AG04449 (cell line): ENCODE data around the gene PIK3IP1.
"Not testable (repeated sequence)": the region's sequence is repeated elsewhere in the genome, so short reads cannot be mapped to it uniquely, and the experiment has no call there.

ENCODE experiments used
- CTCF ChIA-PET: fragments of 350-600 bp; formaldehyde crosslinking; extraction: SDS; loops from one replicate; lab custom pipeline; 2021; ENCODE audit warnings: antibody characterized with exemption; lab: Yijun Ruan, JAX
- POLR2A ChIA-PET: fragments of 400-600, 350-600 bp; formaldehyde crosslinking; extraction: SDS; loops from one replicate; lab custom pipeline; 2020; ENCODE audit warnings: antibody characterized with exemption, inconsistent platforms; lab: Yijun Ruan, JAX
- DNase-seq: peaks from one replicate; pipeline ENCODE4 v3.0.0-alpha.2; 2010; ENCODE audit warnings: low read depth, low spot score
- H3K4me3 ChIP-seq: 2 replicates; pipeline ENCODE4 v1.5.1; 2011; ENCODE audit warnings: low read depth, mild to moderate bottlenecking, control low read depth, low read length
- CTCF ChIP-seq: IDR thresholded peaks from one replicate; pipeline ENCODE4 v1.5.1; 2011; ENCODE audit warnings: mild to moderate bottlenecking, moderate library complexity, low read length, control low read depth, inconsistent platforms; ENCODE audit not compliant: insufficient read depth; ENCODE audit errors: missing control alignments

The PIK3IP1 gene

DNA sequence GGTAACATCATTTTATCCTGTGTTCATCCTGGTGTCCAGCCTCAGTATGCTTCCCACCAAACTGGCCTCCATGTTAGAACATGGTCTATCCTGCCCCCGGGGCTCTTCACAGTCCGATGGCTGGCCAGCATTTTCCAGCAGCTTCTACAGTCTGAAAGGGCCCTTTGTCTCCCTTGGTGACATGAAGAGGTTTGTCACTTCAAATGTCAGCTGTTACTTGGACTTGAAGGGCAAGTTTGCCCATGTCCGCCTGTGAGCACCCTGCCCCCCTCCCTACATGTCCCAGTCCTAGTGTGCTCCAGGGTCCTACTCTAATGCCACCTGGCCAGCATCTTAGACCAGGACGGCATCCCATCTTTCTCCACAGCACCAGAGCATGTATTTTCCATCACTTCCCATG lies 29.1 kb upstream of the PIK3IP1 start:
- no peak for TF ChIP-seq CTCF
- CTCF ChIA-PET, result interaction anchor here (1.9 kb wide), 1 partner anchor 8 kb away, joined by 20 read pairs; no protein-coding TSS in a partner anchor
- no peak overlapping the region for H3K4me3 ChIP-seq
- POLR2A ChIA-PET, result no interaction called here
- DNase-seq, result no peak

DNA sequence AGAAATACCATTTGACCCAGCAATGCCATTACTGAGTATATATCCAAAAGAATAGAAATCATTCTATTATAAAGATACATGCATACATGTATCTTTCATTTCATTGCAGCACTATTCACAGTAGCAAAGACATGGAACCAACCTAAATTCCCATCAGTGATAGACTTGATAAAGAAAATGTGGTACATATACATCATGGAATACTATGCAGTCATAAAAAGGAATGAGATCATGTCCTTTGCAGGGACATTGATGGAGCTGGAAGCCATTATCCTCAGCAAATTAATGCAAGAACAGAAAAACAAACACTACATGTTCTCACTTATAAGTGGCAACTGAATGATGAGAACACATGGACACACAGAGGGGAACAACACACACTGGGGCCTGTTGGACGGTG lies 21.9 kb upstream of the PIK3IP1 start:
- H3K4me3 ChIP-seq, DNase-seq: not testable (repeated sequence)
- ChIA-PET POLR2A (interaction anchor here (0.5 kb wide), 1 partner anchor 129 kb away, joined by 3 read pairs; no protein-coding TSS in a partner anchor), CTCF (interaction anchor here (0.7 to 11.3 kb wide), 21 partner anchors 8 to 227 kb away, joined by 3 to 262 read pairs (median 5); partner anchors contain the start of genes LIMK2 and PIK3IP1)

- CTCF ChIA-PET, result interaction anchor here (0.7 to 11.3 kb wide), 36 partner anchors 8 to 233 kb away, joined by 3 to 262 read pairs (median 4); partner anchors contain the start of genes LIMK2, PIK3IP1 and SMTN
- TF ChIP-seq CTCF, result peak; percentile 73
- POLR2A ChIA-PET, result interaction anchor here (0.5 to 1.0 kb wide), 2 partner anchors 65 to 129 kb away, joined by 3 to 4 read pairs; no protein-coding TSS in a partner anchor
- no peak overlapping the region for H3K4me3 ChIP-seq
- DNase-seq, result no peak
Measured at GRCh38 chr22:31313366-31314147, 21.3 kb upstream of the PIK3IP1 start.

- DNase-seq, result no peak
- no peak overlapping the region for H3K4me3 ChIP-seq
- TF ChIP-seq CTCF, result no peak
- CTCF ChIA-PET, result interaction anchor here (1.2 to 11.3 kb wide), 3 partner anchors 9 to 12 kb away, joined by 3 to 262 read pairs (median 6); partner anchors contain the start of gene PIK3IP1
- POLR2A ChIA-PET, result no interaction called here
Measured at GRCh38 chr22:31308181-31308580, 15.9 kb upstream of the PIK3IP1 start.

DNA sequence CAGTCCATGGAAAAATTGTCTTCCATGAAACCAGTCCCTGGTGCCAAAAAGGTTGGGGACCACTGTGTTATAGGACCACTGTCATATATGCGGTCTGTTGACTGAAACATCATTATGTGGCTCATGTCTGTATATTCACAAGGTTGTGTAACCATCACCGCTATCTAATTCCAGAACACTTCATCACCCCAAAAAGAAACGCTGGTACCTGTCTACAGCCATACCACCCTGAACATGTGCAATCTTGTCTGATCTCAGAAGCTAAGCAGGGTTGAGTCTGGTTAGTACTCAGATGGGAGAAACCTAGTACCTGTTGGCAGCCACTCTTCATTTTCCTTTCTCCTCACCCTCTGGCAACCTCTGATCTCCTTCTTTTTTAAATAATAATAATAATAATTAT lies 12.9 kb upstream of the PIK3IP1 start:
- H3K4me3 ChIP-seq, result no peak overlapping the region
- CTCF ChIA-PET, result no interaction called here
- DNase-seq, result no peak
- POLR2A ChIA-PET, result interaction anchor here (0.6 kb wide), 1 partner anchor 116 kb away, joined by 3 read pairs; no protein-coding TSS in a partner anchor
- no peak for TF ChIP-seq CTCF

DNA sequence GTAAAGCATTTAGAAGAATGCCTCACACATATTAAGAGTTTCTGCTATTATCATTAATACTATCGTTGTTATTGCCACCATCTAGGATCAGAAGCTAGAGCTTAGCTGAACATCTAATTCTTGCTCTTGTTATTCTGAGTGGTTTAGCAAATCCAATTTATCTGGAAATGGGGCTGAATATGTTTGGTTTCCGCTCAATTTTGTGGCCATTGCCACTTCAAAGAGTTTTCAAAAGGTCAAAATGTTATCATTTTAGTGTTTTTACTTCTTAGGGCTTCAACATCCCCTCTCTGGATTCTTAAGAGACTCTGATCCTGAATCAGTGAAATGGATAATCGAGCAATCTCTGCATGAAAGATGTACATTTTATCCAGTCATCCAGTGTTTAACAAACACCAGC lies 10.2 kb upstream of the PIK3IP1 start:
- no peak for DNase-seq
- TF ChIP-seq CTCF, result no peak
- CTCF ChIA-PET, result interaction anchor here (0.7 to 16.7 kb wide), 4 partner anchors 10 to 30 kb away, joined by 3 to 262 read pairs (median 10); partner anchors contain the start of gene PIK3IP1
- POLR2A ChIA-PET, result no interaction called here
- H3K4me3 ChIP-seq, result no peak overlapping the region
